CD4-positive, alpha-beta memory T cell (primary cell): ENCODE results near the gene CDH16. TPM values are rescaled to one million over a fixed set of nuclear protein-coding genes. Genes with fewer than 3 reads are reported as not detected.
A peak's percentile ranks its signal among the peaks of the same experiment; 100 is the strongest.

Source experiments
- CTCF ChIA-PET: fragments of 350-600 bp; sonication (Branson Sonifier 250); formaldehyde crosslinking; loops from one replicate; lab custom pipeline; 2021; ENCODE audit warnings: inconsistent platforms; ENCODE audit not compliant: partially characterized antibody; lab: Charles Lee
- POLR2A ChIA-PET: fragments of 350-600 bp; sonication (Branson Sonifier 250); formaldehyde crosslinking; loops from one replicate; lab custom pipeline; 2021; ENCODE audit not compliant: partially characterized antibody; lab: Charles Lee
- DNase-seq, 5 donors: peaks; one replicate each; pipeline versions ENCODE4 v3.0.0 to v3.0.0-alpha.2; 2020 to 2022; ENCODE audit warnings: mixed read lengths in 1 of 5
- H3K27ac ChIP-seq: one replicate; pipeline ENCODE4 v1.7.0; 2013; ENCODE audit warnings: low read depth, low read length
- H3K27me3 ChIP-seq: 2 replicates; pipeline ENCODE4 v1.7.0; 2013; ENCODE audit warnings: mild to moderate bottlenecking, low read length, moderate library complexity; ENCODE audit not compliant: insufficient read depth
- H3K36me3 ChIP-seq: 2 replicates; pipeline ENCODE4 v1.7.0; 2013; ENCODE audit warnings: mild to moderate bottlenecking, low read length, moderate library complexity; ENCODE audit not compliant: insufficient read depth
- H3K4me1 ChIP-seq: 2 replicates; pipeline ENCODE4 v1.7.0; 2013; ENCODE audit warnings: mild to moderate bottlenecking, low read length, moderate library complexity; ENCODE audit not compliant: insufficient read depth
- H3K4me3 ChIP-seq, 2 donors: one replicate each; pipeline ENCODE4 v1.7.0; 2013; ENCODE audit warnings: low read length in 2 of 2, mild to moderate bottlenecking in 1 of 2
- H3K9me3 ChIP-seq, 2 donors: one replicate each; pipeline ENCODE4 v1.7.0; 2013; ENCODE audit warnings: low read length in 2 of 2, control low read depth in 1 of 2; ENCODE audit not compliant: control insufficient read depth in 1 of 2
- H3K27ac Mint-ChIP-seq, 7 donors: one replicate each; pipeline ENCODE4 v1.8.0; 2020 to 2021; ENCODE audit warnings: mixed read lengths in 7 of 7, mild to moderate bottlenecking in 6 of 7, inconsistent platforms in 3 of 7, moderate library complexity in 3 of 7
- H3K27me3 Mint-ChIP-seq, 2 donors: one replicate each; pipeline ENCODE4 v1.8.0; 2020 to 2021; ENCODE audit warnings: mixed read lengths in 2 of 2
- H3K36me3 Mint-ChIP-seq, 2 donors: one replicate each; pipeline ENCODE4 v1.8.0; 2020 to 2021; ENCODE audit warnings: mixed read lengths in 2 of 2, inconsistent platforms in 1 of 2, mild to moderate bottlenecking in 1 of 2
- H3K4me1 Mint-ChIP-seq, 4 donors: one replicate each; pipeline ENCODE4 v1.8.0; 2020 to 2021; ENCODE audit warnings: mixed read lengths in 4 of 4, mild to moderate bottlenecking in 1 of 4
- H3K4me3 Mint-ChIP-seq, 8 donors: one replicate each; pipeline ENCODE4 v1.8.0; 2020 to 2021; ENCODE audit warnings: mixed read lengths in 8 of 8, mild to moderate bottlenecking in 7 of 8, moderate library complexity in 6 of 8, inconsistent platforms in 3 of 8
- H3K9me3 Mint-ChIP-seq, 8 donors: one replicate each; pipeline ENCODE4 v1.8.0; 2020 to 2021; ENCODE audit warnings: mixed read lengths in 8 of 8, mild to moderate bottlenecking in 5 of 8, inconsistent platforms in 3 of 8, moderate library complexity in 1 of 8
- intact Hi-C: fragments of 100-400 bp; cut with micrococcal nuclease; formaldehyde crosslinking; loops from one replicate; pipeline ENCODE4 v1.15.1; 2023
- polyA plus RNA-seq, 2 donors: library from polyadenylated mRNA; unstranded; fragments of 300-500 nt; fragmentation: Illumina TruSeq; gene quantifications; one replicate each; pipeline ENCODE4 v1.2.3, GENCODE V29; 2021
- total RNA-seq, 2 experiments: library from RNA; stranded (reverse); gene quantifications; one replicate each; pipeline ENCODE4 v1.2.3, GENCODE V29; 2021

The CDH16 gene
- total and polyA plus RNA-seq, 4 experiments from 2014 or later = not detected

DNA sequence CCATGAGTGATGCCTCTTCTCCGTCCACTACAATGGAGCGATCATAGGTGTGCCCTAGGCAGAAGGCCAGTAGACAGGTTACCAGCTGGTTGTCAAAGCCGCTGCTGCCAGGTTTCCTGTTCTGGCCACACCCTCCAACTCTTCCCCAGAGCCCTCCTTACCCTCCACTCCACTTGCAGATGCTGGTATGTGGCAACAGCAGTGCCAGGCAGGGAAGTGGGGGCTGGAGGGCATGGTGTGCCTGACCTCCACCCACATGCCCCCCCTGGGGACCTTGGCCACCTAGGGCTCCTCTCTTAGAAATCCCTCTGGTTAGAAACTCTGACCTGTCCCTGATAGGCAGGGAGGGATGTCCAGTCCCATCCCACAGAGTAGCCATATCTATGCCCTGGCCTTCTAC, 5.2 kb upstream of the CDH16 start:
- no peak for DNase-seq
- Mint-ChIP-seq H3K4me1 (peaks cover 0 to 7% (median 5%) of the 10 kb centered on the region in 4 donors), H3K9me3 (no peaks in the 10 kb centered on the region), H3K4me3 (peak overlapping the region in 2 of 8 donors; percentile 8 to 16), H3K27ac (no peak overlapping the region), H3K27me3 (peaks cover 23 to 26% of the 10 kb centered on the region in 2 donors), H3K36me3 (no peaks in the 10 kb centered on the region)
- CTCF ChIA-PET = no interaction called here
- no peaks in the 10 kb centered on the region for H3K36me3 ChIP-seq
- H3K27ac ChIP-seq = no peak overlapping the region
- H3K27me3 ChIP-seq = peaks cover 11% of the 10 kb centered on the region
- H3K4me1 ChIP-seq = peaks cover 7% of the 10 kb centered on the region
- intact Hi-C loops = no loop called here
- POLR2A ChIA-PET = no interaction called here
- no peaks in the 10 kb centered on the region for H3K9me3 ChIP-seq
- H3K4me3 ChIP-seq = no peak overlapping the region

DNA sequence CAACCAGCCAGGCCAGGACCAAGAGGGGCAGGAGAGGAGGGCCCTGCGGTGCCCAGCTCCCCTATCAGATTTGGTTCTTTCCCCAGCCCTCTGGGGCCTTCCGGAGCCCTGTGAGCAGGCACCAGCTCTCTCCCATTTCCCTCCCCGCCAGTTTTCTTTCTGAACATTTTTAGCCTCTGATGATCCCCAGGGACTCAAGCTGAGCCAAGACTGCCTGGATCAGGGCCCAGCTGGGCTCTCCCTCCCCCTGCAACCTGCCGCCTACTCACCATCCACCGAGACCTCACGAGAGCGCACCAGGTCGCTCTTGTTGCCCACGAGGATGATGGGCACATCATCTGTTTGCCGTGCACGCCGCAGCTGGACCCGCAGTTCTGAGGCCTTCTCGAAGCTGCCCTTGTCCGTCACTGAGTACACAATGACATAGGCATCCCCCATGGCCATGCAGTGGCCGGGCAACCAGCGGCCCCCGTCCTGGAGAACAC, 4.6 kb upstream of the CDH16 start:
- Mint-ChIP-seq H3K4me3 (peak overlapping the region in 2 of 8 donors; percentile 18 to 41), H3K9me3 (no peaks in the 10 kb centered on the region), H3K36me3 (no peaks in the 10 kb centered on the region), H3K27me3 (peaks cover 23 to 26% of the 10 kb centered on the region in 2 donors), H3K27ac (no peak overlapping the region), H3K4me1 (peaks cover 0 to 7% (median 5%) of the 10 kb centered on the region in 4 donors)
- H3K4me1 ChIP-seq = peaks cover 7% of the 10 kb centered on the region
- no peak for DNase-seq
- no peak overlapping the region for H3K4me3 ChIP-seq
- H3K9me3 ChIP-seq = no peaks in the 10 kb centered on the region
- POLR2A ChIA-PET = no interaction called here
- peaks cover 11% of the 10 kb centered on the region for H3K27me3 ChIP-seq
- CTCF ChIA-PET = no interaction called here
- no peaks in the 10 kb centered on the region for H3K36me3 ChIP-seq
- intact Hi-C loops = no loop called here
- H3K27ac ChIP-seq = no peak overlapping the region

DNA sequence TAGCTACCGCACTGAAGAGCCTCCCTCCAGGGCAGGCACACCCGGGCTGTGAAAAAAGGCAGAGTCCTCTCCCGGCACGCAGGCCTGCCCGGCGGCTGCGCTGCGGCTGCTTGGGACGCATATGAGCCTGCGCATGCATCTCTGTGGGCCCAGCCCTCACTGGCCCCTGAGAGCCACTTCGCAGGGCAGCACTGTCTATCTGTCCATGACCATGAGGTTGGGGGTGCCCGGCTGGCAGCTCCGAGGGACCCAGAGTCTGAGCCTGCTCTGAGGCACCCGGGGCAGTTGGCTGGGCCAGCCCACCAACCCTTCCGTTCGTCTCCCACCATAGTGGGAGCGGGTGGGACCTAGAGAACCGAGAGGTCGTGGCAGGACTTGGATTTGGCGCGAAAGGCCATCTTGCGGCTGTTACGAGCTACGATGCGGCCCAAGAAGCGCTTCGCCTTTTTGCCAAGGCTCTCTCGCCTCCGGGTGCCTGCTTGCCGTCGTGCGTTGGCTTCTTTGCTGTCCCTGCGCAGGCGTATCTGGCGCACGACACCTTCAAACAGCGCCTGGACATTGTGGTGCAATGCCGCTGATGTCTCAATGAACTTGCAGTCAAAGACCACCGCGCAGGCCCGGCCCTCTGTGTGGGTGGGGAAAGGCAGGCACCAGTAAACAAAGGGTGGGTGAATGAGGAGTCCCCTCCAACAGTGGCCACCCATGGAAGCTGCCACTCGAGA, 3.2 kb upstream of the CDH16 start:
- intact Hi-C loops = no loop called here
- ChIA-PET POLR2A (no interaction called here), CTCF (no interaction called here)
- Histone ChIP-seq H3K4me3 (no peak overlapping the region), H3K27ac (no peak overlapping the region), H3K36me3 (no peaks in the 10 kb centered on the region), H3K27me3 (peaks cover 11% of the 10 kb centered on the region), H3K4me1 (peaks cover 7% of the 10 kb centered on the region), H3K9me3 (no peaks in the 10 kb centered on the region)
- Mint-ChIP-seq H3K4me1 (peaks cover 0 to 7% (median 5%) of the 10 kb centered on the region in 4 donors), H3K4me3 (no peak overlapping the region), H3K27ac (no peak overlapping the region), H3K9me3 (no peaks in the 10 kb centered on the region), H3K27me3 (peaks cover 23 to 26% of the 10 kb centered on the region in 2 donors), H3K36me3 (no peaks in the 10 kb centered on the region)
- peak in 1 of 5 donors; percentile 25 for DNase-seq

DNA sequence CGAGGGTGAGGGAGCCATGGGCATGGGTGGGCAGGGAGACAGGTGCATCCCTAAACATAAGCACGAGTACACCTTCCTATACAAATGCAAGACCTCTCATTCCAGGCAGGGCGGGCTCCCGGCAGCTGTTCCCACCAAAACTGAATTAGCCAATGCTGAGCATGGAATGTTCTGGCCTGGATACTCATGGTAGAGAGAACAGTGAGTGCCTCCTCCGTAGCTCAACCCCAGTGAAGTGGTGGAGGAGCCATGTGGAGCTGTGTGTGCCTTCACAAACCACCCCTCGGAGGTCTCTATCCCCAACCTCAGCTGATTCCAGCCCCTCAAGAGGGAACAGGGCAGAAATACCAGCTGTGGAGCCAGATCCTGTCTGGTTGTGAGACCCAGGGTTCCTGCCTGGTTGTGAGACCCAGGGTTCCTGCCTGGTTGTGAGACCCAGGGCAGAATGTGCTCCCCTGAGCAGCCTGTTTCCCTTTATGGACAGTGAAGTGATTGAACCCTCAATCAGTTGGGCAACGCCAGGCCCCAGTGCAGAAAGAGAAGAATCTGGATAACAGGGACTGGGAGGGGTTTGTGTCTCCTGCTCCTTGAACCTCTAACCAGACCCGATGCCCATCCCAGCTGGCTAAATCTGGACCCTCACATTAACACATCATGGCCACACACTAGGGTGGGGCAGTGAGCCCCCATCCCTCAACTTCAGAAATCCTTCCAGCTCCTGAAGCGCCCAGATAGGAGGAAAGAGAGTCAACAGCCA, 2.4 kb upstream of the CDH16 start:
- Mint-ChIP-seq H3K9me3 (no peaks in the 10 kb centered on the region), H3K4me3 (no peak overlapping the region), H3K27ac (no peak overlapping the region), H3K4me1 (peaks cover 0 to 7% (median 5%) of the 10 kb centered on the region in 4 donors), H3K36me3 (no peaks in the 10 kb centered on the region), H3K27me3 (peaks cover 25 to 26% of the 10 kb centered on the region in 2 donors)
- Histone ChIP-seq H3K9me3 (no peaks in the 10 kb centered on the region), H3K36me3 (no peaks in the 10 kb centered on the region), H3K4me3 (no peak overlapping the region), H3K27me3 (peaks cover 6% of the 10 kb centered on the region), H3K27ac (no peak overlapping the region), H3K4me1 (peaks cover 7% of the 10 kb centered on the region)
- ChIA-PET CTCF (no interaction called here), POLR2A (no interaction called here)
- intact Hi-C loops = no loop called here
- DNase-seq = peak in 1 of 5 donors; percentile 6

DNA sequence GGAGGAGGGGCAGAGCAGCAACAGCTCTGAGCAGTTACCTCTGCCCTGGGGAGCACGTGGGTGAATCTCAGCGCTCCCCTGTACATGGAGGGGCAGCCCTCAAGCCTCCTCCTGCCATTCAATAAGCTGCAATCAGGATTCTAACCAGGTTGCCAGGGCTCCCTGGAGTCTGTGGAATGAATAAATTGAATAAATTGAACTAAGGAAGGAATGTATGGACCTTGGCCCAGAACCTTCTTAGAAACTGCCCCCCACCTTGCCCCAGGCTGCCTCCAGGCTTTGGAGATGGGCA, 1.6 kb upstream of the CDH16 start:
- Histone ChIP-seq H3K9me3 (no peaks in the 10 kb centered on the region), H3K36me3 (no peaks in the 10 kb centered on the region), H3K27me3 (peaks cover under 1% of the 10 kb centered on the region), H3K27ac (no peak overlapping the region), H3K4me3 (no peak overlapping the region), H3K4me1 (peaks cover 2% of the 10 kb centered on the region)
- H3K9me3 Mint-ChIP-seq = no peaks in the 10 kb centered on the region
- ChIA-PET CTCF (no interaction called here), POLR2A (no interaction called here)
- H3K27ac Mint-ChIP-seq = no peak overlapping the region
- H3K36me3 Mint-ChIP-seq = no peaks in the 10 kb centered on the region
- H3K4me1 Mint-ChIP-seq = peaks cover 0 to 2% (median 0%) of the 10 kb centered on the region in 4 donors
- intact Hi-C loops = no loop called here
- H3K4me3 Mint-ChIP-seq = no peak overlapping the region
- peaks cover 20 to 22% of the 10 kb centered on the region in 2 donors for H3K27me3 Mint-ChIP-seq
- DNase-seq = no peak

DNA sequence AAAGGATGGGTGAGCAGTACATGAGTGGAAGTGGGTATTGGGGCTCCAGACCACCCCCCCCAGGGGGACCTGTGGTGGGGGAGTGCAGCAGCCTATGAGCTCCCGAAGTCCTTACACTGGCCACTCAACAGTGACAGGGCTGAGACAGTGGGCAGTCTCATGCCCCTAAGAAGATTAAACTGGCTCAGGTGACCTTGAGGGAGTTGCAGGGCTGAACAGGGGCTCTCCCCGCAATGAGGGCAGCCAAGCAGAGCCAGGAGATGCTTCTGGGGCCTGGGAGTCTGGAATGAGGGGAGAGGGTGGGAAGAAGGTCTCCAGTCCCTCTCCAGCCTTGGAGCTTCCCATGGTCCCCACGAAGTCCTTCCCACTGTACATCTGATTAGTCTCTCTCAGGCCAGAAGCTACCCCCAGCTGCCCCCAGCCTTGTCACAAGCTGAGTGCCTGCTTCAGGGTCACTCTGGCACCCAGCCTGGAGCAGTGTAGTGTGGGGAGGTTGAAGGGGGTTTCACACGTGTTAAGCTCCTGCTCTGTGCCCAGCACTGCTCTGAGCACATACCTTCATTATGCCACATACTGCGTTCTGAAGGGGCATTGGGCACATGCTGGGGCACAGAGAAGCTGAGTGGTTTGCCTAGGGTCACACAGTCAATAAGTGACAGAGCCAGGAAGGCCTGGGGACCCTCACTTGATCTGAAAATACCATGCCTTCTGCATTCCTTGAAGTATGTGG, 1.0 kb upstream of the CDH16 start:
- Histone ChIP-seq H3K4me3 (no peak overlapping the region), H3K27ac (no peak overlapping the region), H3K9me3 (no peaks in the 10 kb centered on the region), H3K4me1 (no peaks in the 10 kb centered on the region), H3K27me3 (no peaks in the 10 kb centered on the region), H3K36me3 (no peaks in the 10 kb centered on the region)
- DNase-seq = peak in 1 of 5 donors; percentile 22
- Mint-ChIP-seq H3K4me3 (no peak overlapping the region), H3K36me3 (no peaks in the 10 kb centered on the region), H3K4me1 (peaks cover 0 to 2% (median 0%) of the 10 kb centered on the region in 4 donors), H3K27me3 (peaks cover 19 to 22% of the 10 kb centered on the region in 2 donors), H3K9me3 (no peaks in the 10 kb centered on the region), H3K27ac (no peak overlapping the region)
- ChIA-PET POLR2A (no interaction called here), CTCF (no interaction called here)
- intact Hi-C loops = no loop called here

DNA sequence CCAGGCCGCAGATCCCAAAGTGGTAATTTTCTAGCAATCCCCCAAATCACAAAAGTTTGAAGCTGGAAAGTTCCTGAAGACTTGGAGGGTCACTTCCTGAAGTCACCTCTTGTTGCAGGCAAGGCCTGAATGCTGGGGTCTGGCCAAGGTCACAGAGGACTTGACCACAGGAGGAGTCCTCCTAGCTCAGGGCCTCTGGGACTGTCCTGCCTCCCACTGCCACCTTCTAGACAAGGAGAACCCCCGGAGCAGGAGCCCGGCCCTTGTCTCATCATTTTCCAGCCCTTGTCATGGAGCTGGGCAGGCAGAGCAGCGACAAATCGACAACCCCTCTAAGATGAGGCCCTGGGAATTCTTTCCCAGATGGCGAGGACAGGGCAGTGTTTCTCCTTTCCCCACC, 330 bp downstream of the CDH16 start:
- Mint-ChIP-seq H3K9me3 (no peaks in the 10 kb centered on the region), H3K27ac (no peak overlapping the region), H3K36me3 (no peaks in the 10 kb centered on the region), H3K4me3 (no peak overlapping the region), H3K4me1 (no peaks in the 10 kb centered on the region), H3K27me3 (peaks cover 11% of the 10 kb centered on the region in 2 donors)
- H3K27ac ChIP-seq = no peak overlapping the region
- H3K27me3 ChIP-seq = no peaks in the 10 kb centered on the region
- intact Hi-C loops = no loop called here
- ChIA-PET POLR2A (no interaction called here), CTCF (interaction anchor here (0.9 to 1.1 kb wide), 2 partner anchors 88 to 126 kb away, joined by 3 read pairs; partner anchors contain the start of gene NAE1)
- no peaks in the 10 kb centered on the region for H3K4me1 ChIP-seq
- no peaks in the 10 kb centered on the region for H3K36me3 ChIP-seq
- H3K4me3 ChIP-seq = no peak overlapping the region
- peak in 1 of 5 donors; percentile 16 for DNase-seq
- no peaks in the 10 kb centered on the region for H3K9me3 ChIP-seq
